ENCODE results near the gene AQP4.

Gene AQP4

DNA sequence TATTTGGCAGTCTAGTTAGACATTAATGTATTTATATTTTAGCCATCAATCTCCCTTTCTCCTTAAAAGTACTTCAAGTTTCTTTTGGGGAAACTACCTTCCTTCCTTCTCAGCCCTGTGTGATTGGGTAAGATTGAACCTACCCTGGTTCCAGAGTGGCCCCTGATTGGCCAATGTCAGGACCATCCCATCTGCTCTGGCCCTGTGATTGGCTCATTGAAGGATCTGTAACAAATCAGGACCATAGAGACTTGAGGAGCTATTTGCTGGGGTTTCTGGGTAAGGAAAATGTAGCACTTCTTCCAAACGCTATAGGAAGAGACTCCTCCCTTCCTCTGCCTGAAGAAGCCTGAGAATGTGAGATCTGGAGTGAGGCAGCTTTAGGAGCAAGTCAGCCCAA, 59.3 kb downstream of the AQP4 start:
- DNase-seq (ENCODE audit: low read depth in 2 of 2): no peak
- no peak overlapping the region for H3K4me3 ChIP-seq (replicated peaks in 1 of 2; ENCODE audit: low read depth in 2 of 2, low read length in 2 of 2)
- TF ChIP-seq, protein P1, sequence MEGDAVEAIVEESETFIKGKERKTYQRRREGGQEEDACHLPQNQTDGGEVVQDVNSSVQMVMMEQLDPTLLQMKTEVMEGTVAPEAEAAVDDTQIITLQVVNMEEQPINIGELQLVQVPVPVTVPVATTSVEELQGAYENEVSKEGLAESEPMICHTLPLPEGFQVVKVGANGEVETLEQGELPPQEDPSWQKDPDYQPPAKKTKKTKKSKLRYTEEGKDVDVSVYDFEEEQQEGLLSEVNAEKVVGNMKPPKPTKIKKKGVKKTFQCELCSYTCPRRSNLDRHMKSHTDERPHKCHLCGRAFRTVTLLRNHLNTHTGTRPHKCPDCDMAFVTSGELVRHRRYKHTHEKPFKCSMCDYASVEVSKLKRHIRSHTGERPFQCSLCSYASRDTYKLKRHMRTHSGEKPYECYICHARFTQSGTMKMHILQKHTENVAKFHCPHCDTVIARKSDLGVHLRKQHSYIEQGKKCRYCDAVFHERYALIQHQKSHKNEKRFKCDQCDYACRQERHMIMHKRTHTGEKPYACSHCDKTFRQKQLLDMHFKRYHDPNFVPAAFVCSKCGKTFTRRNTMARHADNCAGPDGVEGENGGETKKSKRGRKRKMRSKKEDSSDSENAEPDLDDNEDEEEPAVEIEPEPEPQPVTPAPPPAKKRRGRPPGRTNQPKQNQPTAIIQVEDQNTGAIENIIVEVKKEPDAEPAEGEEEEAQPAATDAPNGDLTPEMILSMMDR (IDR thresholded peaks at IDR 0.05; ENCODE audit: low read depth, low read length): no peak

DNA sequence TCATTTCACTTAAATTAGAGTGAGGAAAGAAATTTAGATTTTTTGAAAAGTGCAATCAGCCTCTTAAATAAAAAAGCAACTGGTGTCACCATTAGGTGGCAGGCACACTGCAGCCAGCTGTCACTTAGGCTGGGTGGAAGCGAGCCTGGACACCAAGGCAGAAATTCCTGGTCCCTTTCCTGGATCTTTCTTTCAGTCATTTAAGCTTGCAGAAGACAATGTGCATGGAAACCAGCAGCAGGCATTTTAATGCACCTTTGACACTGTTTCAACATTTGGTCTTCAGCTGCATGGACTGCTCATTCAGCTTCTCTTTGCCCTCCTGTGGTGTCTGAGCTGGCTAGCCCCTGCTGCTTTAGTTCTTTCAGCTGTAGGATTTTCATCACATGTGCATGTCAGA, 61.0 kb downstream of the AQP4 start:
- DNase-seq (ENCODE audit: low read depth in 2 of 2): no peak
- H3K4me3 ChIP-seq (replicated peaks in 1 of 2; ENCODE audit: low read depth in 2 of 2, low read length in 2 of 2): no peak overlapping the region
- TF ChIP-seq, protein P1 (IDR thresholded peaks at IDR 0.05; ENCODE audit: low read depth, low read length): no peak

GRCh38 chr18:26803643-26804042, 61.9 kb downstream of the AQP4 start:
- H3K4me3 ChIP-seq (replicated peaks in 1 of 2; ENCODE audit: low read depth in 2 of 2, low read length in 2 of 2): no peak overlapping the region
- TF ChIP-seq, protein P1 (IDR thresholded peaks at IDR 0.05; ENCODE audit: low read depth, low read length): no peak

GRCh38 chr18:26802330-26803200, 62.9 kb downstream of the AQP4 start:
- H3K4me3 ChIP-seq (replicated peaks in 1 of 2; ENCODE audit: low read depth in 2 of 2, low read length in 2 of 2): no peak overlapping the region
- TF ChIP-seq, protein P1 (IDR thresholded peaks at IDR 0.05; ENCODE audit: low read depth, low read length): no peak
- DNase-seq (ENCODE audit: low read depth in 2 of 2): no peak

More at GRCh38 chr18:26803643-26804042, 61.9 kb downstream of the AQP4 start:
- no peak for DNase-seq (ENCODE audit: low read depth in 2 of 2)
